ENCODE measurements around the gene NUP93.
"Not testable (repeated sequence)": the region's sequence is repeated elsewhere in the genome, so short reads cannot be mapped to it uniquely, and the experiment has no call there.

Gene NUP93

DNA sequence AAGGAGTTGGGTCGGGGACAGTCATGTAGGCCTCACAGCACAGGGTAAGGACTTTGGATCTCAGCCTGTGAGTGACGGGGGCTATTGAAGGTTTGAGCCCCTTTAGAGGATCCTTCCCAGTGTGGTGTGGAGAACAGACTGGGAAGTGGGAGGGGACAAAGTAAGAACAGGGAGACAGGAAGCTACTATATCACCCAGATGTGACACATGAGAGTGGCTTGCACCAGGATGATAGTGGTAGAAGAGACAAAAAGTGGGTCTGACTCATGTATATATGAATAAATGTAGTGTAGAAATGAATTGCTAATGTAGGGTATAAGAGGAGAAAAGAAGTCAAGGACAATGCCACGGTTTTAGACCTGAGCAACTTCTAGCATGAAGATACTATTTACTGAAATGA is 4.5 kb downstream of the NUP93 start:
- H3K9me3 ChIP-seq (ENCODE audit: control insufficient read depth, insufficient read depth, low read length): peaks cover 3% of the 10 kb centered on the region
- H3K9ac ChIP-seq (ENCODE audit: low read depth, low read length): no peak overlapping the region
- no peaks in the 10 kb centered on the region for H3K36me3 ChIP-seq (ENCODE audit: control insufficient read depth, insufficient read depth, low read length)
- no peaks in the 10 kb centered on the region for H3K27me3 ChIP-seq (ENCODE audit: control insufficient read depth, insufficient read depth, low read length)
- no peak overlapping the region for H3K4me3 ChIP-seq (ENCODE audit: low read depth, low read length)
- H3K4me1 ChIP-seq (ENCODE audit: control insufficient read depth, insufficient read depth, low read length): no peaks in the 10 kb centered on the region

DNA sequence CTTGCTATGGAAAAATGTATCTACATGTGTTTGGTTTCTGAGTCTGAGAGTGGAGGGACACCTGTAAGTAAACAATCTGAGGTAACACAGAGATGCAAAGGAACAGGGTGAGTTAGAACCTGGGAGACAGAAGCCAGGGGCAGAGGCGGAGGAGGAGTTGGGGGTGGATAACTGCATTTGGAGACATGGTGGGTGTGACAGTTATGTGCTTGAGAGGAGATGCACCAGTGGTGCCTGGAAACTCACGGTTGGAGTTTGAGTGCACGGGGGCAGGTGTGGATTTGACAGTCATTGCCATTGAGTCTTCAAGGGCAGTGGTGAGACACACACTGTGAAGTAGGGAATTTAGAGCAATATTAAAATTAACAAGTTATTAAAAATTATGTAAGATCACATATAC is 6.5 kb downstream of the NUP93 start:
- Histone ChIP-seq H3K36me3 (ENCODE audit: control insufficient read depth, insufficient read depth, low read length) (no peaks in the 10 kb centered on the region), H3K27me3 (ENCODE audit: control insufficient read depth, insufficient read depth, low read length) (no peaks in the 10 kb centered on the region), H3K9me3 (ENCODE audit: control insufficient read depth, insufficient read depth, low read length) (peaks cover 3% of the 10 kb centered on the region), H3K4me1 (ENCODE audit: control insufficient read depth, insufficient read depth, low read length) (no peaks in the 10 kb centered on the region), H3K9ac (ENCODE audit: low read depth, low read length) (no peak overlapping the region), H3K4me3 (ENCODE audit: low read depth, low read length) (no peak overlapping the region)

DNA sequence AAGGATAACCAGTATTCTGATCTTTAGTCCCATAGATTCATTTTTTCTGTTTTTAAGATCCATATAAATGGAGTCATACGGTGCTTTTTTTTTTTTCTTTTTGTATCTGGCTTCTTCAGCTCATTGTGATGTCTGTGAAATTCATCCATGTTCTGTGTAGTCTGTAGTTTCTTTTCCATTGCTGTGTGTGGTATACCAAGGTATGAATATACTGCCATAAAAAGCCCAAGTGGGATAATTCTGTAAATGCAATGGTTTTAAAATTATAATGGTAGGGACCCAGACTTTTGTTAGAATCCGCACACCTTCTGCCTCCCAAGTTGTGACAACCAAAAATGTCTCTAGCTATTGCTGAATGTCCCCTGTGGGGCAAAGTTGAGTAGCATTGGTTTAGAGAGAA is 7.6 kb downstream of the NUP93 start:
- Histone ChIP-seq H3K36me3 (ENCODE audit: control insufficient read depth, insufficient read depth, low read length) (no peaks in the 10 kb centered on the region), H3K9ac (ENCODE audit: low read depth, low read length) (no peak overlapping the region), H3K27me3 (ENCODE audit: control insufficient read depth, insufficient read depth, low read length) (no peaks in the 10 kb centered on the region), H3K4me1 (ENCODE audit: control insufficient read depth, insufficient read depth, low read length) (peaks cover 3% of the 10 kb centered on the region), H3K4me3 (ENCODE audit: low read depth, low read length) (no peak overlapping the region), H3K9me3 (ENCODE audit: control insufficient read depth, insufficient read depth, low read length) (peaks cover 3% of the 10 kb centered on the region)

DNA sequence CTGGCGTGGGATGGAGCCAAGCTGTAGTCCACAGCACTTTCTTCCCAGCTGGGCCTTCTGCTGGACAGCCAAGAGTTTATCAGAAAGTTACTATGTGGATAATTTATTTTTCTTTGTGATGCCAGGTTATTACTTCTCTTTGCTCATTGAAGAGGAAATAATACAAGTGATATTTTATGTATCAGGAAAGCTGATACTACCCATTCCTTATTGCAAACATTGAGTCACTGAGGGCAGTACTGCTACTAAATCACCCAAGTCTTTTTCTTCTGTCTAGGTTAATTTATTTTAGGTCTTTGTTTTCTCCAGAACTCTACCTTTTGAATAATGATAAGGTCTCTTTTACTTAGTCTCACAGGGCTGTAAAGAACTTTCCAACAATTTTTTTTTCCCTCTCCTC is 8.3 kb downstream of the NUP93 start:
- no peak overlapping the region for H3K4me3 ChIP-seq (ENCODE audit: low read depth, low read length)
- peaks cover 3% of the 10 kb centered on the region for H3K4me1 ChIP-seq (ENCODE audit: control insufficient read depth, insufficient read depth, low read length)
- peaks cover 3% of the 10 kb centered on the region for H3K9me3 ChIP-seq (ENCODE audit: control insufficient read depth, insufficient read depth, low read length)
- no peaks in the 10 kb centered on the region for H3K27me3 ChIP-seq (ENCODE audit: control insufficient read depth, insufficient read depth, low read length)
- no peak overlapping the region for H3K9ac ChIP-seq (ENCODE audit: low read depth, low read length)
- H3K36me3 ChIP-seq (ENCODE audit: control insufficient read depth, insufficient read depth, low read length): no peaks in the 10 kb centered on the region

DNA sequence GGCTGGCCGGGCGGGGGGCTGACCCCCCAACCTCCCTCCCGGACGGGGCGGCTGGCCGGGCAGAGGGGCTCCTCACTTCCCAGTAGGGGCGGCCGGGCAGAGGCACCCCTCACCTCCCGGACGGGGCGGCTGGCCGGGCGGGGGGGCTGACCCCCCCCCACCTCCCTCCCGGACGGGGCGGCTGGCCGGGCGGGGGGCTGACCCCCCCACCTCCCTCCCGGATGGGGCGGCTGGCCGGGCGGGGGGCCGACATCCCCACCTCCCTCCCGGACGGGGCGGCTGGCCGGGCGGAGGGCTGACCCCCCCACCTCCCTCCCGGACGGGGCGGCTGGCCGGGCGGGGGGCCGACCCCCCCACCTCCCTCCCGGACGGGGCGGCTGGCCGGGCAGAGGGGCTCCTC is 9.4 kb downstream of the NUP93 start:
- not testable (repeated sequence) for H3K4me1 ChIP-seq (ENCODE audit: control insufficient read depth, insufficient read depth, low read length)

DNA sequence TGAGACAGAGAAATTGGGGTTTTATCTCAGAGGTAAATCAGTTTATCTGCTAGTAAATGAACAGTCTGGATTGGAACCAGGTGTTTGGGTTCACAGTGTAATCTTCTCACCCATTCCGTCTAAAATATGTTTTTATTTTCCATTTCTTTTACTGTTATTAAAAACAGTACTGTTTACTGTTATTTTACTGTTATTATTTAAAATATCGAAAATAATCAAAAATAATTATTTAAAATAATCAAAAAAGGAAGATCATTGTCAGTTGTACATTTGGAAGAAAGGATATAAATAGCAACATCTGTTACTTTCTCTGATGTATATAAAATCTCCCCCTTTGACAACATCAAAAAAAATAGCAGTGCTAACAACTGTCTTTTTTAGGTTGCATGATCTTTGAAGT is 11.5 kb downstream of the NUP93 start:
- Histone ChIP-seq H3K4me1 (ENCODE audit: control insufficient read depth, insufficient read depth, low read length) (peaks cover 11% of the 10 kb centered on the region), H3K4me3 (ENCODE audit: low read depth, low read length) (no peak overlapping the region), H3K9ac (ENCODE audit: low read depth, low read length) (no peak overlapping the region), H3K36me3 (ENCODE audit: control insufficient read depth, insufficient read depth, low read length) (no peaks in the 10 kb centered on the region), H3K9me3 (ENCODE audit: control insufficient read depth, insufficient read depth, low read length) (peaks cover 3% of the 10 kb centered on the region), H3K27me3 (ENCODE audit: control insufficient read depth, insufficient read depth, low read length) (no peaks in the 10 kb centered on the region)

More for the DNA sequence above, 9.4 kb downstream of the NUP93 start:
- H3K9ac ChIP-seq (ENCODE audit: low read depth, low read length); H3K4me3 ChIP-seq (ENCODE audit: low read depth, low read length); H3K27me3 ChIP-seq (ENCODE audit: control insufficient read depth, insufficient read depth, low read length); H3K9me3 ChIP-seq (ENCODE audit: control insufficient read depth, insufficient read depth, low read length); H3K36me3 ChIP-seq (ENCODE audit: control insufficient read depth, insufficient read depth, low read length): not testable (repeated sequence)

DNA sequence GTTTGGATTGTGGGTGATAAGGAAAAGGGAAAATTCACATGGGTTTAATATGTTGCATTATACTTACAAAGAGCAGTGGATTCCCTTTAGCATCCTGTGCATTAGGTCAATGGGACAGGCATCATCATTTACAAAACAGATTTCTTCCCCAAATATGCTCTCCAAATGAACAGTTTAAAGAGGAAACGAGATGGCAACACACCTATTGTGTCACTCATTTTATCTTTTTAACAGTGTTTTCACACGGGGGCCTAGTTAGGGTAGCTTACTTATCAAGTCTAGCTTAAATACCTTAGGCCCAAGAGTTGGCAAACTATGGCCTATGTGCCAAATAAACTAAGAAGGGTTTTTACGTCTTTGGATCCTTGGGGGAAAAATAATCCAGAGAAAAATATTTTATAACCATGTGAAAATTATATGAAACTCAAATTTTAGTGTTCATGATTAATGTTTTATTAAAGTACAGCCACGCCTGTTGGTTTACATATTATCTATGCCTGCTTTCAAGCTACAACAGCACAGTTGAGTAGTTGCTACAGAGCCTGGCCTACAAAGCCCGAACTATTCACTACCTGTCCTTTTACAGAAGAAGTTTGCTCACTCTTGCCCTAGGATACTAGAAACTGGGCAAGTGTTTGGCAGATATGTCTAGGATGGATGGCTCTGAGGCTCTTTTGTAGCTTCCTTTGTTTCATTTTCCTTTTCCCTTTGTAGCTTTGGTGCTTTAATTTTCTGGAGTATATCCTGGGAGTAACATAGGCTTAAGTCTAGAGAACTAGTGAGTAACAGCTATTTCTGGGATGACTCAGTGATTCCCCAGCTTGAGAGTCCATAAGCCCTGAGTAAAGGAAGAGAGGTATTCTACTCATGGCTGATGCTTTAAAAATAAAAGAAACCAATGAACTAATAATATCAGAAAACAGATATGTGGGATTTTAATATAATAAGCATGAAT is 12.4 kb downstream of the NUP93 start:
- peaks cover 11% of the 10 kb centered on the region for H3K4me1 ChIP-seq (ENCODE audit: control insufficient read depth, insufficient read depth, low read length)
- H3K9me3 ChIP-seq (ENCODE audit: control insufficient read depth, insufficient read depth, low read length): peaks cover 3% of the 10 kb centered on the region
- H3K9ac ChIP-seq (ENCODE audit: low read depth, low read length): no peak overlapping the region
- H3K4me3 ChIP-seq (ENCODE audit: low read depth, low read length): no peak overlapping the region
- H3K36me3 ChIP-seq (ENCODE audit: control insufficient read depth, insufficient read depth, low read length): no peaks in the 10 kb centered on the region
- no peaks in the 10 kb centered on the region for H3K27me3 ChIP-seq (ENCODE audit: control insufficient read depth, insufficient read depth, low read length)

DNA sequence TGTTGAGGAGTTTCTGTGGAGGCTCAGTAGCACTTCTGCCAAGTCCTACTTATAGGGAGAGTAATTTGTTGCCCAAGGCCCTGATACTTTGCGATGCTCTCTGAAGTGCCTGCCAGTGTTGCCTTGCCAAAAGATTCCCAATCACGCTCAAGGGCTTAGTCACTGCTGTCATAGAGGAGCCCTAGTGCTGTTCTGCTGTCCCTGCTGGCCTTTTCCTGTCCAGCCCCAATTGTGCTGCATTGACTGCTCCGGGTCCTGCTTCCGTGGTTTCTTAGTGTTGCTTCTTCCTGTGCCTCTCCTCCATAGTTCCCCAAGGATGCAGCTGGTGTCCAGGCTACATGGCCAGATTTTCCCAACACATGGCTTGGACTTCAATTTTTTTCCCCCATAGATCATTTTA is 13.9 kb downstream of the NUP93 start:
- Histone ChIP-seq H3K9ac (ENCODE audit: low read depth, low read length) (no peak overlapping the region), H3K36me3 (ENCODE audit: control insufficient read depth, insufficient read depth, low read length) (peaks cover 4% of the 10 kb centered on the region), H3K4me3 (ENCODE audit: low read depth, low read length) (no peak overlapping the region), H3K4me1 (ENCODE audit: control insufficient read depth, insufficient read depth, low read length) (peaks cover 11% of the 10 kb centered on the region), H3K27me3 (ENCODE audit: control insufficient read depth, insufficient read depth, low read length) (no peaks in the 10 kb centered on the region), H3K9me3 (ENCODE audit: control insufficient read depth, insufficient read depth, low read length) (no peaks in the 10 kb centered on the region)

DNA sequence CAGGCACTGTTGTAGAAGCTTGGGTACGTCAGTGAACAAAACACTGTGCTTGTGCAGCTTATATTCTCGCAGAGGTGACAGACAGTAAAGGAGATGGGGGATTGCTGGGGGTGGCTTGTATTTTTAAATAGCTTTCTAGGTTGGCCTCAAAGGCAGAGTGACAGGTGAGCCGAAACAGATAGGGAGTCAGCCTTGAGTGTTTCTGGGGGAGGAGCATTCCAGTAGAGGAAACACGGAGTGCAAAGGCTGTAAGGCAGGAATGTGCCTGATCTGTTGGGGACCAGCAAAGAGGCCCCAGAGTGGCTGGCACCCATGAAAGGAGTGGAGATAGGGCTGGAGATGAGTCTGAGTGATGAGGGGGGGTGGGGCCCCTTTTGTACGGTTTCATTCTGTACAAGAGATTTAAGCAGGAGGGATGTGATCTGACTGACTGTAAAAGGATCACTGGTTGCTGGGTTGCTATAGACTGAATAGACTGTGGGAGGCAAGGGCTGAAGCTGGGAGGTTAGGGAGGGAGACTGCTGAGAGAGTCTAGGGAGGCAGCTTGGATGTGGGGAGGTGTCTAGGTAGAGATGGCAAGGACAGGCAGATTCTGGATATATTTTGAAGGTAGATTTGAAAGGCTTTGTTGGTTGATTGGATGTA is 15.2 kb downstream of the NUP93 start:
- H3K4me3 ChIP-seq (ENCODE audit: low read depth, low read length): no peak overlapping the region
- H3K27me3 ChIP-seq (ENCODE audit: control insufficient read depth, insufficient read depth, low read length): no peaks in the 10 kb centered on the region
- peaks cover 4% of the 10 kb centered on the region for H3K36me3 ChIP-seq (ENCODE audit: control insufficient read depth, insufficient read depth, low read length)
- no peak overlapping the region for H3K9ac ChIP-seq (ENCODE audit: low read depth, low read length)
- H3K4me1 ChIP-seq (ENCODE audit: control insufficient read depth, insufficient read depth, low read length): peaks cover 11% of the 10 kb centered on the region
- H3K9me3 ChIP-seq (ENCODE audit: control insufficient read depth, insufficient read depth, low read length): no peaks in the 10 kb centered on the region

DNA sequence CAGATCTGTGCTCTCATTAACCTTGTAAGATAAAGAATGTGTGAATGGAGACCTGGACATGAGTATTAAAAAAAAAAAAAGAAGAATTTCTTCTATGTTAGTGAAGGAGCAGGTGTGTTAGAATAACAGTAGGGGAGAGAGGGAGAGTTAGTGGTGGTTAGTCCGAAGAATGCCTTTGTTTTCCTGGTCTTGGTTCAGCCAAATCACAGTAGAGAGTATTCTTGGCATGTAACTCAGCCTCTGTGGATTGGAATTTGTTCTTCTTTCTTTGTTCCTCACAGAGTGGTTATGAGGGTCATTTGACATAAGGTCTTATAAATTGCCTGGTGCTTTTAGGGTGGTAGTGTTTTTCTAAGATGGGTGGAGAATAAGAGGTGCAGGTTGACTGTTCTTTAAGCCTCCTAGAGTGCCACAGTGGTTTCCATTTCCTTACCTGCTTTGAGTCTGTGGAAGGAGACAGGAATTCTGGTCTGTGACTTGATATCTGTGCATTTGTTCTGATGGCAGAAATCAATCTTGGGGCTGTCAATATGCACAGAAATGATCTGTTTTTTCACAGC is 17.6 kb downstream of the NUP93 start:
- H3K4me1 ChIP-seq (ENCODE audit: control insufficient read depth, insufficient read depth, low read length): peaks cover 8% of the 10 kb centered on the region
- peaks cover 10% of the 10 kb centered on the region for H3K36me3 ChIP-seq (ENCODE audit: control insufficient read depth, insufficient read depth, low read length)
- no peaks in the 10 kb centered on the region for H3K9me3 ChIP-seq (ENCODE audit: control insufficient read depth, insufficient read depth, low read length)
- H3K4me3 ChIP-seq (ENCODE audit: low read depth, low read length): no peak overlapping the region
- no peak overlapping the region for H3K9ac ChIP-seq (ENCODE audit: low read depth, low read length)
- H3K27me3 ChIP-seq (ENCODE audit: control insufficient read depth, insufficient read depth, low read length): no peaks in the 10 kb centered on the region

DNA sequence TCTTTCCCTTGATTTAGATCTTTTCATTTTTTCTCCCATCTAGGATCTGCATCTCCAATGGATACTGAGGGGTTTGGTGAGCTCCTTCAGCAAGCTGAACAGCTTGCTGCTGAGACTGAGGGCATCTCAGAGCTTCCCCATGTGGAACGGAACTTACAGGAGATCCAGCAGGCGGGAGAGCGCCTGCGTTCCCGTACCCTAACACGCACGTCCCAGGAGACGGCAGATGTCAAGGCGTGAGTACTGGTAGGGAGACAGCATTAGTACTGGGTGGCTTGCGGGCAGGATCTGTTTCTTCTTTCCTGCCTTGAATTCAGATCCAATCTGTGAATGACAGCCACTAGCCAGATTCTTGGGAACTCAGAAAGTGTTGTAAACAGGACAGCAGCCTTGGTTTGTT is 18.3 kb downstream of the NUP93 start:
- Histone ChIP-seq H3K4me1 (ENCODE audit: control insufficient read depth, insufficient read depth, low read length) (peaks cover 8% of the 10 kb centered on the region), H3K9me3 (ENCODE audit: control insufficient read depth, insufficient read depth, low read length) (no peaks in the 10 kb centered on the region), H3K27me3 (ENCODE audit: control insufficient read depth, insufficient read depth, low read length) (no peaks in the 10 kb centered on the region), H3K4me3 (ENCODE audit: low read depth, low read length) (no peak overlapping the region), H3K36me3 (ENCODE audit: control insufficient read depth, insufficient read depth, low read length) (peaks cover 10% of the 10 kb centered on the region), H3K9ac (ENCODE audit: low read depth, low read length) (no peak overlapping the region)

DNA sequence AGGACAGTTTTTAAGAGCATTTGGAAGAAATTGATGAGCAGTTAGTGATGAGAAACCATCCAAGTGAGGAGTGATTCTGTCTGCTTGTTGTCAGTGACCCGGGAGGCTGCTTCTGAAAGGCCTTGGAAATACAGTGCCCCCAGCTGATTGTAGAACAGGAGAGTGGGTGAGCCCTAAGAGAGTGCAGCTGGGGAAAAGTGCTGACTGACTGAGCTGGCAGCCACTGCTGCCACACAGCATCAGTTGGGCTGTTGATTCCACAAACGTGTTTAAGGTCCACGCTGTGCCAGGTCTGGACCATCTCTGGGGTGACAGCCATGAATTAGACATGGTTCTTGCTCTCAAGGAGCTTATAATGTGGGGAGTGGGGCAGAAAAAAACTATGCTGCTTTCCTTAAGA is 18.9 kb downstream of the NUP93 start:
- H3K9ac ChIP-seq (ENCODE audit: low read depth, low read length): no peak overlapping the region
- no peak overlapping the region for H3K4me3 ChIP-seq (ENCODE audit: low read depth, low read length)
- H3K9me3 ChIP-seq (ENCODE audit: control insufficient read depth, insufficient read depth, low read length): no peaks in the 10 kb centered on the region
- H3K27me3 ChIP-seq (ENCODE audit: control insufficient read depth, insufficient read depth, low read length): no peaks in the 10 kb centered on the region
- H3K36me3 ChIP-seq (ENCODE audit: control insufficient read depth, insufficient read depth, low read length): peaks cover 10% of the 10 kb centered on the region
- H3K4me1 ChIP-seq (ENCODE audit: control insufficient read depth, insufficient read depth, low read length): peaks cover 8% of the 10 kb centered on the region

Measured in iPS-15b (cell line).